IMR-90 (cell line): Measurements from ENCODE around the gene DHX15. TPM values are rescaled to one million over a fixed set of nuclear protein-coding genes. Genes with fewer than 3 reads are reported as not detected.

Experiments used
- ATAC-seq: fragments of 200-7000 bp; cut with Tn5 transposase; 2 replicates; pipeline ENCODE4 v1.9.1; 2020; ENCODE audit warnings: low read depth, mild to moderate bottlenecking, moderate library complexity
- BruUV-seq: library from RNA; stranded (reverse); fragments of 400-500 nt; replicated peaks from 2 replicates; lab custom pipeline; 2021; lab: Mats Ljungman, UMichigan
- CTCF ChIA-PET: fragments of 300-600 bp; formaldehyde crosslinking; extraction: SDS; loops from one replicate; lab custom pipeline; 2021; ENCODE audit warnings: antibody characterized with exemption; lab: Yijun Ruan, JAX
- POLR2A ChIA-PET: fragments of 300-600 bp; sonication (Branson Sonifier 250); formaldehyde crosslinking; loops from one replicate; lab custom pipeline; 2022; ENCODE audit warnings: antibody characterized with exemption; ENCODE audit not compliant: unreplicated experiment; lab: Charles Lee
- DNase-seq: peaks from one replicate; pipeline ENCODE4 v3.0.0; 2013
- H2AFZ ChIP-seq: replicated peaks from 2 replicates; pipeline ENCODE3; 2013; ENCODE audit warnings: low read length, mild to moderate bottlenecking; ENCODE audit not compliant: poor library complexity
- H2AK5ac ChIP-seq: 2 replicates; pipeline ENCODE4 v1.6.1; 2013; ENCODE audit warnings: low read depth, low read length, inconsistent platforms
- H2AK9ac ChIP-seq: replicated peaks from 2 replicates; pipeline ENCODE3; 2013; ENCODE audit warnings: mild to moderate bottlenecking, low read depth, low read length, moderate library complexity; ENCODE audit not compliant: poor library complexity
- H2BK120ac ChIP-seq: 2 replicates; pipeline ENCODE4 v1.6.1; 2013; ENCODE audit warnings: low read depth, low read length, inconsistent platforms
- H2BK15ac ChIP-seq: 3 replicates; pipeline ENCODE4 v1.6.1; 2013; ENCODE audit warnings: low read depth, low read length, inconsistent platforms
- H2BK20ac ChIP-seq: 2 replicates; pipeline ENCODE4 v1.6.1; 2013; ENCODE audit warnings: low read depth, mild to moderate bottlenecking, inconsistent platforms, low read length, moderate library complexity
- H2BK5ac ChIP-seq: 2 replicates; pipeline ENCODE4 v1.6.1; 2013; ENCODE audit warnings: mild to moderate bottlenecking, low read depth, low read length, inconsistent platforms; ENCODE audit not compliant: poor library complexity, severe bottlenecking
- H3K14ac ChIP-seq: replicated peaks from 2 replicates; pipeline ENCODE4 v1.6.1; 2013; ENCODE audit warnings: low read depth, low read length, inconsistent platforms
- H3K18ac ChIP-seq: 2 replicates; pipeline ENCODE4 v1.6.1; 2013; ENCODE audit warnings: low read depth, low read length, control low read depth
- H3K23ac ChIP-seq: 2 replicates; pipeline ENCODE4 v1.6.1; 2013; ENCODE audit warnings: low read depth, low read length, inconsistent platforms
- H3K27ac ChIP-seq: 2 replicates; pipeline ENCODE4 v1.5.1; 2013; ENCODE audit warnings: mild to moderate bottlenecking, control low read depth, low read length; ENCODE audit not compliant: insufficient read depth
- H3K27me3 ChIP-seq: 2 replicates; pipeline ENCODE4 v1.6.1; 2013; ENCODE audit warnings: low read length; ENCODE audit not compliant: control insufficient read depth, insufficient read depth
- H3K36me3 ChIP-seq: 2 replicates; pipeline ENCODE4 v1.6.1; 2013; ENCODE audit warnings: low read length, mixed read lengths; ENCODE audit not compliant: control insufficient read depth, insufficient read depth
- H3K4ac ChIP-seq: 2 replicates; pipeline ENCODE4 v1.6.1; 2013; ENCODE audit warnings: low read depth, low read length, inconsistent platforms
- H3K4me1 ChIP-seq: 2 replicates; pipeline ENCODE4 v1.6.1; 2013; ENCODE audit warnings: low read length, mixed read lengths; ENCODE audit not compliant: control insufficient read depth, insufficient read depth
- H3K4me2 ChIP-seq: 2 replicates; pipeline ENCODE4 v1.6.1; 2013; ENCODE audit warnings: low read depth, mild to moderate bottlenecking, control low read depth, low read length, moderate library complexity
- H3K4me3 ChIP-seq: 2 replicates; pipeline ENCODE4 v1.5.1; 2013; ENCODE audit warnings: low read depth, mild to moderate bottlenecking, control low read depth, low read length, moderate library complexity; ENCODE audit not compliant: insufficient read depth
- H3K56ac ChIP-seq: 2 replicates; pipeline ENCODE4 v1.6.1; 2013; ENCODE audit warnings: low read length, inconsistent platforms; ENCODE audit not compliant: insufficient read depth; ENCODE audit errors: extremely low read depth
- H3K79me1 ChIP-seq, 2 experiments: 2 replicates each; pipeline ENCODE4 v1.6.1; 2013; ENCODE audit warnings: low read length in 2 of 2, inconsistent platforms in 1 of 2, low read depth in 1 of 2
- H3K9ac ChIP-seq: 2 replicates; pipeline ENCODE4 v1.6.1; 2013; ENCODE audit warnings: low read depth, low read length, control low read depth
- H3K9me1 ChIP-seq: 2 replicates; pipeline ENCODE4 v1.6.1; 2013; ENCODE audit warnings: low read length, inconsistent platforms; ENCODE audit not compliant: insufficient read depth
- H3K9me3 ChIP-seq: 2 replicates; pipeline ENCODE4 v1.6.1; 2013; ENCODE audit warnings: low read length; ENCODE audit not compliant: control insufficient read depth, insufficient read depth
- H4K20me1 ChIP-seq: 2 replicates; pipeline ENCODE4 v1.6.1; 2013; ENCODE audit warnings: low read length, inconsistent platforms; ENCODE audit not compliant: insufficient read depth
- H4K5ac ChIP-seq: 2 replicates; pipeline ENCODE4 v1.6.1; 2013; ENCODE audit warnings: mild to moderate bottlenecking, low read depth, low read length, control low read depth
- H4K8ac ChIP-seq, 2 experiments: 2 replicates each; pipeline ENCODE4 v1.6.1; 2013; ENCODE audit warnings: low read depth in 2 of 2, low read length in 2 of 2, control low read depth in 1 of 2, inconsistent platforms in 1 of 2
- H4K91ac ChIP-seq: 2 replicates; pipeline ENCODE4 v1.6.1; 2013; ENCODE audit warnings: low read depth, low read length, inconsistent platforms; ENCODE audit not compliant: insufficient read depth
- CEBPB ChIP-seq: IDR thresholded peaks from 2 replicates; pipeline ENCODE4 v1.6.1; 2012; ENCODE audit warnings: low read depth, low read length, improper control_type of control experiment
- MAFK ChIP-seq: IDR thresholded peaks from 2 replicates; pipeline ENCODE4 v1.6.1; 2012; ENCODE audit warnings: low read depth, low read length, improper control_type of control experiment
- WGBS, 2 experiments: methylation state at CpG; one replicate each; pipeline versions ENCODE4 v1.1.5 to v1.1.7; 2013; ENCODE audit warnings: missing lambda C conversion rate in 2 of 2; ENCODE audit not compliant: insufficient read length in 1 of 2; ENCODE audit errors: extremely low coverage in 2 of 2; 5-methylcytosine and 5-hydroxymethylcytosine counted together
- dilution Hi-C: fragments of 300-500 bp; cut with HindIII; formaldehyde crosslinking; loops from one replicate; pipeline ENCODE4 v1.14.3; 2018; ENCODE audit warnings: low sequenced_read_pairs; ENCODE audit not compliant: unreplicated experiment
- in situ Hi-C: fragments of 300-500 bp; cut with MboI; formaldehyde crosslinking; loops from 3 replicates; pipeline ENCODE4 v1.14.3; 2019; ENCODE audit warnings: low sequenced_read_pairs, inconsistent platforms, mixed read lengths
- intact Hi-C: fragments of 100-400 bp; cut with micrococcal nuclease; formaldehyde crosslinking; loops from 2 replicates; pipeline ENCODE4 v1.10.0; 2022
- polyA plus RNA-seq, 3 experiments: library from polyadenylated mRNA; depleted of rRNA; stranded (reverse); fragments of >200 nt; gene quantifications; 2 replicates each; pipeline ENCODE4 v1.2.3, GENCODE V29; 2012; ENCODE audit warnings: low replicate concordance in 1 of 3
- total RNA-seq: library from RNA; depleted of rRNA; stranded (reverse); fragments of >200 nt; gene quantifications from 2 replicates; pipeline ENCODE4 v1.2.3, GENCODE V29; 2012

Gene DHX15
- total and polyA plus RNA-seq, 2 of the 4 experiments (the other 2 are of a cell fraction): 97.9 to 172 TPM

- DNase-seq (peak; percentile 60), ATAC-seq (peak; percentile 21; the same call in 1 of the 2 replicates)
- no peak overlapping the region for H3K9ac ChIP-seq
- no peak overlapping the region for H4K91ac ChIP-seq
- ChIA-PET POLR2A (no interaction called here), CTCF (interaction anchor here (0.6 kb wide), 1 partner anchor 47 kb away, joined by 3 read pairs; no protein-coding TSS in a partner anchor)
- intact Hi-C loops (loop anchor here (2.0 kb wide), 1 partner anchor 14 kb away; no protein-coding TSS in a partner anchor), in situ Hi-C loops (no loop called here), dilution Hi-C loops (no loop called here)
- peaks cover 87% of the 10 kb centered on the region for H4K20me1 ChIP-seq
- no peak overlapping the region for H4K8ac ChIP-seq
- peaks cover 4 to 39% of the 10 kb centered on the region in 2 experiments; a peak in 2 of 4 replicates for H3K79me1 ChIP-seq
- H2BK15ac ChIP-seq: no peak overlapping the region
- no peak overlapping the region for H3K18ac ChIP-seq
- H3K27me3 ChIP-seq: no peaks in the 10 kb centered on the region
- 80% methylated on average over 1 of the region's 2 CpGs; no CpG with 5 or more reads in 1 of the 2 experiments for WGBS, 2 experiments
- H2BK120ac ChIP-seq: no peak overlapping the region
- no peak for TF ChIP-seq MAFK
- TF ChIP-seq CEBPB: peak; percentile 84
- H3K56ac ChIP-seq: no peak overlapping the region
- no peak overlapping the region for H2AK5ac ChIP-seq
- H2AFZ ChIP-seq: no peak overlapping the region
- H3K14ac ChIP-seq: no peak overlapping the region
- H3K9me3 ChIP-seq: no peaks in the 10 kb centered on the region
- no peak overlapping the region for H3K4me3 ChIP-seq
- H2BK20ac ChIP-seq: no peak overlapping the region
- H2BK5ac ChIP-seq: peak overlapping the region; percentile 16
- no TSS peak for BruUV-seq
- peaks cover 9% of the 10 kb centered on the region for H3K9me1 ChIP-seq
- H3K4me2 ChIP-seq: peak overlapping the region; percentile 59; the same call in 1 of the 2 replicates
- H3K4ac ChIP-seq: no peak overlapping the region
- peaks cover 9% of the 10 kb centered on the region for H3K36me3 ChIP-seq
- H3K27ac ChIP-seq: no peak overlapping the region
- H2AK9ac ChIP-seq: no peak overlapping the region
- no peak overlapping the region for H3K23ac ChIP-seq
- peaks cover 4% of the 10 kb centered on the region; the same call in 1 of the 2 replicates for H3K4me1 ChIP-seq
- H4K5ac ChIP-seq: no peak overlapping the region
These were observed 19.9 kb downstream of the DHX15 start for GRCh38 chr4:24564488-24564887.
